HG02571 (cell line): Measurements from ENCODE around the gene GJB6.
A peak's percentile ranks its signal among the peaks of the same experiment; 100 is the strongest.

ENCODE experiments used
- ATAC-seq: cut with Tn5 transposase; IDR thresholded peaks from one replicate; pipeline ENCODE4 v1.9.1; 2021; ENCODE audit warnings: mild to moderate bottlenecking, moderate library complexity; ENCODE audit not compliant: unreplicated experiment

The GJB6 gene

GRCh38 chr13:20190481-20191310 is 41.4 kb downstream of the GJB6 start:
- no peak for ATAC-seq

GRCh38 chr13:20190076-20190475 is 42.0 kb downstream of the GJB6 start:
- ATAC-seq: no peak

GRCh38 chr13:20188667-20189553 is 43.2 kb downstream of the GJB6 start:
- ATAC-seq: no peak

GRCh38 chr13:20186771-20187170 is 45.3 kb downstream of the GJB6 start:
- ATAC-seq: no peak

GRCh38 chr13:20185366-20186056 is 46.6 kb downstream of the GJB6 start:
- no peak for ATAC-seq

- peak; percentile 81 for ATAC-seq
Observed at GRCh38 chr13:20182231-20182846, 49.8 kb downstream of the GJB6 start.

GRCh38 chr13:20181188-20181587 is 50.9 kb downstream of the GJB6 start:
- no peak for ATAC-seq

GRCh38 chr13:20178156-20178555 is 54.0 kb downstream of the GJB6 start:
- no peak for ATAC-seq

- ATAC-seq: no peak
Observed at GRCh38 chr13:20177049-20177831, 54.9 kb downstream of the GJB6 start.

GRCh38 chr13:20175907-20176652 is 56.0 kb downstream of the GJB6 start:
- no peak for ATAC-seq

- ATAC-seq: no peak
Observed at GRCh38 chr13:20175406-20175794, 56.7 kb downstream of the GJB6 start.

- peak; percentile 82 for ATAC-seq
Observed at GRCh38 chr13:20174656-20175405, 57.3 kb downstream of the GJB6 start.

- no peak for ATAC-seq
Observed at GRCh38 chr13:20173116-20173746, 58.9 kb downstream of the GJB6 start.
